Measurements from ENCODE around the gene GZMA. TPM values are rescaled to one million over a fixed set of nuclear protein-coding genes. Genes with fewer than 3 reads are reported as not detected.
A peak's percentile ranks its signal among the peaks of the same experiment; 100 is the strongest.
"Not testable (repeated sequence)": the region's sequence is repeated elsewhere in the genome, so short reads cannot be mapped to it uniquely, and the experiment has no call there.

Gene GZMA
- total RNA-seq, 4 donors from 2014 or later = 2.2 to 13.8 (median 7.2) TPM; not detected in 1

DNA sequence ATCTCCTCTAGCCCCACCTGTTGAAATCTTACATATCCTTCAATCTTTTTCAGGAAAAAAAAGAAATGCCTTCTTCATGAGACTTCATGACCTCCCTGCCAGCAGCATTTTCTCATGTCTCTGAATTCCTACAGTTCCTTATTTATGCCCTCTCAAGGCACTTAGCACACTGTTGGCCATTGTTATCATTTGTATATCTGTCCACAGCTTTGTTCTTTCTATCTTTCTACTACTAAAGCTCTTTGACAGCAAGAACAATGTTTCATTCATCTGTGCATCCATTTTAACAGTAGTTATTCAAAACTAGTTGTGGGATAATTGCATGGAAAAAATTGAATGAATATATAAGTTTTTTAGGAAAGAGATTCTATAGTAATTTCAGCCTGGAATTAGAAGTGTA is 20.9 kb upstream of the GZMA start:
- no peak for TF ChIP-seq POLR2A (IDR thresholded peaks at IDR 0.05)
- TF ChIP-seq, protein P1, sequence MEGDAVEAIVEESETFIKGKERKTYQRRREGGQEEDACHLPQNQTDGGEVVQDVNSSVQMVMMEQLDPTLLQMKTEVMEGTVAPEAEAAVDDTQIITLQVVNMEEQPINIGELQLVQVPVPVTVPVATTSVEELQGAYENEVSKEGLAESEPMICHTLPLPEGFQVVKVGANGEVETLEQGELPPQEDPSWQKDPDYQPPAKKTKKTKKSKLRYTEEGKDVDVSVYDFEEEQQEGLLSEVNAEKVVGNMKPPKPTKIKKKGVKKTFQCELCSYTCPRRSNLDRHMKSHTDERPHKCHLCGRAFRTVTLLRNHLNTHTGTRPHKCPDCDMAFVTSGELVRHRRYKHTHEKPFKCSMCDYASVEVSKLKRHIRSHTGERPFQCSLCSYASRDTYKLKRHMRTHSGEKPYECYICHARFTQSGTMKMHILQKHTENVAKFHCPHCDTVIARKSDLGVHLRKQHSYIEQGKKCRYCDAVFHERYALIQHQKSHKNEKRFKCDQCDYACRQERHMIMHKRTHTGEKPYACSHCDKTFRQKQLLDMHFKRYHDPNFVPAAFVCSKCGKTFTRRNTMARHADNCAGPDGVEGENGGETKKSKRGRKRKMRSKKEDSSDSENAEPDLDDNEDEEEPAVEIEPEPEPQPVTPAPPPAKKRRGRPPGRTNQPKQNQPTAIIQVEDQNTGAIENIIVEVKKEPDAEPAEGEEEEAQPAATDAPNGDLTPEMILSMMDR (IDR thresholded peaks at IDR 0.05) = no peak
- no peak for DNase-seq
- no peak overlapping the region for H3K4me3 ChIP-seq

DNA sequence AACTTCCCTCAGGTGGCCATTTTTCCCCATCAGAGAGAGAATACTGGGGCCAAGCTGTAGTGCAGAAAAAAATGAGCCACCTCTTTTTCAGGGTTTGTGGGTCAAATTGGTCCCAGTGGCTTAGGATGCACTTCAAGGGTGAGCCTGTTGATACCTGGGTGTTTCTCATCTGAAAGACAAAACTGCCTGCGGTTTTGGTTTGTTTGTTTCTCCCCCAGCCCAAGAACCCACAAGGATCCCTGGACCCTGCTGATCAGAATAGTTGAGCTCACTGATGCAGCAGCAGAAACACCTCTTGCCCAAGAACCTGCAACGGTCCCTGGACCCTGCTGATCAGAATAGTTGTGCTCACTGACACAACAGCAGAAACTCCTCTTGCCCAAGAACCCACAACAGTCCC is 13.1 kb upstream of the GZMA start:
- not testable (repeated sequence) for H3K27ac ChIP-seq

More for the DNA sequence above, 20.9 kb upstream of the GZMA start:
- Histone ChIP-seq H3K27me3 (no peaks in the 10 kb centered on the region), H3K27ac (no peak overlapping the region), H3K9me3 (no peaks in the 10 kb centered on the region), H3K36me3 (no peaks in the 10 kb centered on the region), H3K4me1 (no peaks in the 10 kb centered on the region)

DNA sequence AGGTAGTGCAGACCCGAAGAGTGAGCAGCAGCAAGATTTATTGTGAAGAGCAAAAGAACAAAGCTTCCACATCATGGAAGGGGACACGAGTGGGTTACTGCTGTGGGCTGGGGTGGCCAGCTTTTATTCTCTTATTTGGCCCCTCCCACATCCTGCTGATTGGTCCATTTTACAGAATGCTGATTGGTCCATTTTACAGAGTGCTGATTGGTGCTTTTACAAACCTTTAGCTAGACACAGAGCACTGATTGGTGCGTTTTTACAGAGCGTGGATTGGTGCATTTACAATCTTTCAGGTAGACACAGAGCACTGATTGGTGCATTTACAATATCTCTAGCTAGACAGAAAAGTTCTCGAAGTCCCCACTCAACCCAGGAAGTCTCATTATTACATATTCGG is 11.4 kb upstream of the GZMA start:
- not testable (repeated sequence) for H3K4me3 ChIP-seq, DNase-seq, H3K9me3 ChIP-seq, H3K4me1 ChIP-seq, H3K27ac ChIP-seq, H3K27me3 ChIP-seq, H3K36me3 ChIP-seq

More for the DNA sequence above, 13.1 kb upstream of the GZMA start:
- not testable (repeated sequence) for DNase-seq, H3K36me3 ChIP-seq, H3K4me3 ChIP-seq, H3K9me3 ChIP-seq, H3K27me3 ChIP-seq, H3K4me1 ChIP-seq

DNA sequence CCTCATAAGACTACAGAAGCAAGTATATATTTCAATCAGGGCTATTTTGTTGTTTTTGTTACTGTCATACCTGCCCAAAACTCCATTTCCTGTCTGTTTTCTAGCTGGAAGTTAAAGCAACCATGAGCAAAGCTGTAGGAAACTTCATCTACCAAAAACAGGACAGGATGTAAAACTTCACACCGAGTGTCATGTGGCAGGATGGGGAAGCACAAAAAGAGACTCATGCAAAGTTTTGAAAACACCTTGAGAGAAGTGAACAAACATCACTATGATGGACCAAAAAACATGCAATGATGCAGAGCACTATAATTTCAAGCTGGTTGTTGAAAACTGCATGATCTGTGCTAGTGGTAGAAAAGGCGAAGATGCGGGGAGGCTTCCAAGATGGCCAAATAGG is 6.3 kb upstream of the GZMA start:
- DNase-seq = peak in 1 of 3 donors; percentile 60

DNA sequence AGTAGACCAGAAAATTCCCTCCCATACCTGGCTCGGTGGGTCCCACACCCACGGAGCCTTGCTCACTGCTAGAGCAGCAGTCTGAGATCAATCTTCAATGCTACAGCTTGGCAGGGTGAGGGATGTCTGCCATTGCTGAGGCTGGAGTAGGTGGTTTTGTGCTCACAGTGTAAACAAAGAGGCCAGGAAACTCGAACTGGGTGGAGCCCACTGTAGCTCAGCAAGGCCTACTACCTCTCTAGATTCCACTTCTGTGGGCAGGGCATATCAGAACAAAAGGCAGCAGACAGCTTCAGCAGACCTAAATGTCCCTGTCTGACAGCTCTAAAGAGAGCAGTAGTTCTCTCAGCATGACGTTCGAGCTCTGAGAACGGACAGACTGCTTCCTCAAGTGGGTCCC is 5.6 kb upstream of the GZMA start:
- Histone ChIP-seq H3K36me3 (no peaks in the 10 kb centered on the region), H3K4me3 (no peak overlapping the region), H3K27ac (peak overlapping the region; percentile 42 to 65 (median 47)), H3K9me3 (no peaks in the 10 kb centered on the region), H3K4me1 (no peaks in the 10 kb centered on the region), H3K27me3 (no peaks in the 10 kb centered on the region)
- peak in 2 of 3 donors; percentile 27 to 61 for DNase-seq
- TF ChIP-seq, protein P1 (IDR thresholded peaks at IDR 0.05) = no peak
- TF ChIP-seq POLR2A (IDR thresholded peaks at IDR 0.05) = no peak

More for the DNA sequence above, 6.3 kb upstream of the GZMA start:
- no peak overlapping the region for H3K4me3 ChIP-seq
- no peaks in the 10 kb centered on the region for H3K36me3 ChIP-seq
- TF ChIP-seq POLR2A (IDR thresholded peaks at IDR 0.05) = no peak
- TF ChIP-seq, protein P1 (IDR thresholded peaks at IDR 0.05) = no peak
- peak overlapping the region in 3 of 4 donors; percentile 42 to 65 (median 52) for H3K27ac ChIP-seq
- no peaks in the 10 kb centered on the region for H3K27me3 ChIP-seq
- H3K9me3 ChIP-seq = no peaks in the 10 kb centered on the region
- no peaks in the 10 kb centered on the region for H3K4me1 ChIP-seq

DNA sequence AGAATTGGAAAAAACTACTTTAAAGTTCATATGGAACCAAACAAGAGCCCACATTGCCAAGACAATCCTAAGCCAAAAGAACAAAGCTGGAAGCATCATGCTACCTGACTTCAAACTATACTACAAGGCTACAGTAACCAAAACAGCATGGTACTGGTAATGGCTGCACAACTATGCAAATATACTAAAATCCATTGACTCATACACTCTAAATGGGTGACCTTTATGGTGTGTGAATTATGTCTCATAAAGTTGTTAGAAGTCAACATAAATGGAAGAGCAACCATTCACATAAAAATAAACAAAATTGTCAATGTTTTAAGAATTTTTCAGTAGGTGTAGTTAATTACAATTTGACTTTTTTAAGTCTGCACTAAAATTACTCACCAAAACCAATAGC is 1.3 kb upstream of the GZMA start:
- not testable (repeated sequence) for H3K9me3 ChIP-seq, H3K27me3 ChIP-seq, H3K4me3 ChIP-seq, H3K36me3 ChIP-seq, H3K27ac ChIP-seq, DNase-seq, H3K4me1 ChIP-seq

DNA sequence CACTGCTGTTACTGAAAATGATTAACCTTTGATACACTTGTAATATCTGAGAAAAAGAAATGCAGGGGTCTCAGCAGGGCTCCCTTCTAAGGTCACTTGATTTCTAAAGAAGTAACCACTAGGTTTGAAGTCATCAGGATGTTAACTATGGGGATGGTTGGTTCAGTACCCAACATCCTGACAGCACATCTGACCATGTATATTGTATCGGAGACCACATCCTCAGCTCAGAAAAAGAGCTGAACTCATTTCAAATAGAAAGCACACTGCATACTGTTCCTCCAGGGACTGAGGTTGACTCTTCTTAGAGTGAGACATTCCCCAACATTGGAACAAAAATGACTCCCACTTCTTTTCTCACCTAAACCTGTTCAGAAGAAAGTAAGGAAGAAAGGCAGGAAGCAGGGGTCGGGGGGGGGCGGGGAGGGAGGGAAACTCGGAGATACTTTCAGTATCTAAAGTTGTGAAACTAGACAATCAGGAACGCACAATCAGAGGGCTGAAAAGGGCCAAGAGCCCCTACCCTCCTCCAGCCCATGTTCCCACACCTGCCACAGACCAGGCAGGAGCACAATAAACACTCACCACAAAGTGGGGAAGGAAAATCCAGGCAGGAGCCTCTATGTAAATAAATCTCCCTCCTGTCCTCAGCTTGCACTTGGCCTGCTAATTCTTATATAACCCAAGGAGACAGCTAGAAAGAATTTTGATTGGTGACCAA is 730 bp upstream of the GZMA start:
- no peaks in the 10 kb centered on the region for H3K4me1 ChIP-seq
- H3K9me3 ChIP-seq = no peaks in the 10 kb centered on the region
- no peaks in the 10 kb centered on the region for H3K36me3 ChIP-seq
- H3K4me3 ChIP-seq = no peak overlapping the region
- TF ChIP-seq POLR2A (IDR thresholded peaks at IDR 0.05) = no peak
- H3K27ac ChIP-seq = peak overlapping the region; percentile 35 to 67 (median 38)
- peak in 1 of 3 donors; percentile 49 for DNase-seq
- H3K27me3 ChIP-seq = no peaks in the 10 kb centered on the region
